Measurements from ENCODE around the gene CTXND1.
A peak's percentile ranks its signal among the peaks of the same experiment; 100 is the strongest.

The CTXND1 gene

DNA sequence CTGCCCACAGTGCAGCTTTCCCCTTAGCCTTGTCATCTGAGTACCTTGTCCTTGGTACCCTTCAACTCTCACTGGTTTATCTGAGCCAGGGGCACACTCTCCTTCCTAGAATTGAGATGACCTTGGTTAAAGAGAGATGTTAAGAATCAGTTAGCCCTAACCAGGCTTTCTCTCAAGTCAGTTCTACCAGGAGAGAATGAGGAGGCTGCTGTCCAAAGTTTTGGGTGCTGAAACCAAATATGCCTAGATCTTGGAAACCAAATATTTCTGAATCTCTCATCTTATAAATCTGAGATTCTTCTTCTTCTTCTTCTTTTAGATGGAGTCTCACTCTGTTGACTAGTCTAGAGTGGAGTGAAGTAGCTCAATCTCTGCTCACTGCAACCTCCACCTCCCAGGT, 12.0 kb upstream of the CTXND1 start:
- ChIA-PET CTCF (interaction anchor here (0.6 kb wide), 2 partner anchors 29 to 981 kb away, joined by 3 read pairs; no protein-coding TSS in a partner anchor), POLR2A (no interaction called here)
- H3K36me3 ChIP-seq (ENCODE audit: control insufficient read depth in 2 of 2, insufficient read depth in 1 of 2, low read length in 2 of 2), result no peaks in the 10 kb centered on the region
- no peak overlapping the region for H3K4me3 ChIP-seq (ENCODE audit: low read depth, low read length)
- no peaks in the 10 kb centered on the region for H3K4me1 ChIP-seq (ENCODE audit: control insufficient read depth, insufficient read depth, low read length)
- H3K9me3 ChIP-seq (ENCODE audit: control insufficient read depth, insufficient read depth, low read depth, low read length), result no peaks in the 10 kb centered on the region
- H3K27ac ChIP-seq (ENCODE audit: extremely low read depth, low read depth, low read length), result no peak overlapping the region
- TF ChIP-seq KLF8 (tag by site-specific recombination; IDR thresholded peaks at IDR 0.05), result no peak
- no peak for TF ChIP-seq ZNF10 (tag by site-specific recombination; IDR thresholded peaks at IDR 0.05)
- no peak for TF ChIP-seq ZNF658 (tag by site-specific recombination; IDR thresholded peaks at IDR 0.05)
- TF ChIP-seq BCL11A (tag by site-specific recombination; IDR thresholded peaks at IDR 0.05; ENCODE audit: low read depth), result no peak
- TF ChIP-seq, protein P1, sequence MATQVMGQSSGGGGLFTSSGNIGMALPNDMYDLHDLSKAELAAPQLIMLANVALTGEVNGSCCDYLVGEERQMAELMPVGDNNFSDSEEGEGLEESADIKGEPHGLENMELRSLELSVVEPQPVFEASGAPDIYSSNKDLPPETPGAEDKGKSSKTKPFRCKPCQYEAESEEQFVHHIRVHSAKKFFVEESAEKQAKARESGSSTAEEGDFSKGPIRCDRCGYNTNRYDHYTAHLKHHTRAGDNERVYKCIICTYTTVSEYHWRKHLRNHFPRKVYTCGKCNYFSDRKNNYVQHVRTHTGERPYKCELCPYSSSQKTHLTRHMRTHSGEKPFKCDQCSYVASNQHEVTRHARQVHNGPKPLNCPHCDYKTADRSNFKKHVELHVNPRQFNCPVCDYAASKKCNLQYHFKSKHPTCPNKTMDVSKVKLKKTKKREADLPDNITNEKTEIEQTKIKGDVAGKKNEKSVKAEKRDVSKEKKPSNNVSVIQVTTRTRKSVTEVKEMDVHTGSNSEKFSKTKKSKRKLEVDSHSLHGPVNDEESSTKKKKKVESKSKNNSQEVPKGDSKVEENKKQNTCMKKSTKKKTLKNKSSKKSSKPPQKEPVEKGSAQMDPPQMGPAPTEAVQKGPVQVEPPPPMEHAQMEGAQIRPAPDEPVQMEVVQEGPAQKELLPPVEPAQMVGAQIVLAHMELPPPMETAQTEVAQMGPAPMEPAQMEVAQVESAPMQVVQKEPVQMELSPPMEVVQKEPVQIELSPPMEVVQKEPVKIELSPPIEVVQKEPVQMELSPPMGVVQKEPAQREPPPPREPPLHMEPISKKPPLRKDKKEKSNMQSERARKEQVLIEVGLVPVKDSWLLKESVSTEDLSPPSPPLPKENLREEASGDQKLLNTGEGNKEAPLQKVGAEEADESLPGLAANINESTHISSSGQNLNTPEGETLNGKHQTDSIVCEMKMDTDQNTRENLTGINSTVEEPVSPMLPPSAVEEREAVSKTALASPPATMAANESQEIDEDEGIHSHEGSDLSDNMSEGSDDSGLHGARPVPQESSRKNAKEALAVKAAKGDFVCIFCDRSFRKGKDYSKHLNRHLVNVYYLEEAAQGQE (tag by site-specific recombination; IDR thresholded peaks at IDR 0.05), result peak; percentile 91
- TF ChIP-seq MZF1 (tag by site-specific recombination; IDR thresholded peaks at IDR 0.05; ENCODE audit: borderline replicate concordance), result no peak
- TF ChIP-seq ZNF416 (tag by site-specific recombination; IDR thresholded peaks at IDR 0.05), result no peak

- TF ChIP-seq GLI4 (tag by site-specific recombination; IDR thresholded peaks at IDR 0.05) (no peak), ZNF19 (tag by site-specific recombination; IDR thresholded peaks at IDR 0.05; ENCODE audit: low read depth) (no peak), ZBTB49 (tag by site-specific recombination; IDR thresholded peaks at IDR 0.05; ENCODE audit: low read depth) (no peak), ZBTB26 (tag by site-specific recombination; optimal IDR thresholded peaks at IDR 0.05) (no peak)
- Histone ChIP-seq H3K4me1 (ENCODE audit: control insufficient read depth, insufficient read depth, low read length) (no peaks in the 10 kb centered on the region), H3K9me3 (ENCODE audit: control insufficient read depth, insufficient read depth, low read depth, low read length) (no peaks in the 10 kb centered on the region), H3K4me3 (ENCODE audit: low read depth, low read length) (no peak overlapping the region), H3K27ac (ENCODE audit: extremely low read depth, low read depth, low read length) (no peak overlapping the region), H3K36me3 (ENCODE audit: control insufficient read depth in 2 of 2, insufficient read depth in 1 of 2, low read length in 2 of 2) (no peaks in the 10 kb centered on the region)
- ChIA-PET CTCF (no interaction called here), POLR2A (no interaction called here)
Observed at GRCh38 chr15:80260551-80260950, 8.5 kb upstream of the CTXND1 start.

DNA sequence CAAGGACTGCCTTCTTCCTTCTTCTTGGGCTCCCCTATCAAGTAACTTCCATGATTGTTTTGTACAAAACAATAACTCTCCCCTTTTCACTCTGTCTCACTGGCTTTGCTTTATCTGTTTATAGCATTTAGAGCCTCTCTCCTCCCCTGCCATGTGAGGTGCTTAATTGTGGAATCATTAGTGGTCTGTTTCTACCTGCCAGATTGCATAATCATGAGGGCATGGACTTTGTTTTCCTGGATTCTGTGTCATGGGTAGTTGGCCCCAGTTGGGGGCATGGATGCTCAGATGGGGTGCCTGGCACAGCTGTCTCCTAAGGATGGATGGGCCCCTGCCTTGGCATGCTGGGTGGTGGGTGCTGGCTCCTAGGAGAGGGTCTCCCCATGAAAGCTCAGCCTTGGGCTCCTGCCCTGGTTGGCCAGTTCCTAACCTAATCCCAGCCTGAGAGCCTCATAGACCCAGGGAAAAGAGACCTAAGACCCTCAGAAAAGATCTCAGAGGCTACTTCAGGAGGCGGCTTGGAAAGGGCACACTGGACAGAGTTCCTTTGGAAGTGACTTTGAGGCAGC, 8.0 kb upstream of the CTXND1 start:
- Histone ChIP-seq H3K4me1 (ENCODE audit: control insufficient read depth, insufficient read depth, low read length) (no peaks in the 10 kb centered on the region), H3K36me3 (ENCODE audit: control insufficient read depth in 2 of 2, insufficient read depth in 1 of 2, low read length in 2 of 2) (no peaks in the 10 kb centered on the region), H3K9me3 (ENCODE audit: control insufficient read depth, insufficient read depth, low read depth, low read length) (no peaks in the 10 kb centered on the region), H3K4me3 (ENCODE audit: low read depth, low read length) (no peak overlapping the region), H3K27ac (ENCODE audit: extremely low read depth, low read depth, low read length) (no peak overlapping the region)
- ChIA-PET CTCF (no interaction called here), POLR2A (no interaction called here)
- TF ChIP-seq ZNF626 (tag by site-specific recombination; IDR thresholded peaks at IDR 0.05) (no peak), ZNF146 (tag by site-specific recombination; IDR thresholded peaks at IDR 0.05) (no peak), ZNF549 (tag by site-specific recombination; IDR thresholded peaks at IDR 0.05) (no peak), ZNF585B (tag by site-specific recombination; IDR thresholded peaks at IDR 0.05) (no peak), ZNF132 (tag by site-specific recombination; IDR thresholded peaks at IDR 0.05; ENCODE audit: borderline replicate concordance) (no peak), ZNF76 (tag by site-specific recombination; IDR thresholded peaks at IDR 0.05; ENCODE audit: borderline replicate concordance, low read depth) (no peak), ZNF302 (tag by site-specific recombination; IDR thresholded peaks at IDR 0.05; ENCODE audit: low read depth) (no peak), ZNF140 (tag by site-specific recombination; IDR thresholded peaks at IDR 0.05) (no peak), ZNF660 (tag by site-specific recombination; IDR thresholded peaks at IDR 0.05) (no peak), ZNF701 (tag by site-specific recombination; IDR thresholded peaks at IDR 0.05) (no peak)
- TF ChIP-seq, protein P2, sequence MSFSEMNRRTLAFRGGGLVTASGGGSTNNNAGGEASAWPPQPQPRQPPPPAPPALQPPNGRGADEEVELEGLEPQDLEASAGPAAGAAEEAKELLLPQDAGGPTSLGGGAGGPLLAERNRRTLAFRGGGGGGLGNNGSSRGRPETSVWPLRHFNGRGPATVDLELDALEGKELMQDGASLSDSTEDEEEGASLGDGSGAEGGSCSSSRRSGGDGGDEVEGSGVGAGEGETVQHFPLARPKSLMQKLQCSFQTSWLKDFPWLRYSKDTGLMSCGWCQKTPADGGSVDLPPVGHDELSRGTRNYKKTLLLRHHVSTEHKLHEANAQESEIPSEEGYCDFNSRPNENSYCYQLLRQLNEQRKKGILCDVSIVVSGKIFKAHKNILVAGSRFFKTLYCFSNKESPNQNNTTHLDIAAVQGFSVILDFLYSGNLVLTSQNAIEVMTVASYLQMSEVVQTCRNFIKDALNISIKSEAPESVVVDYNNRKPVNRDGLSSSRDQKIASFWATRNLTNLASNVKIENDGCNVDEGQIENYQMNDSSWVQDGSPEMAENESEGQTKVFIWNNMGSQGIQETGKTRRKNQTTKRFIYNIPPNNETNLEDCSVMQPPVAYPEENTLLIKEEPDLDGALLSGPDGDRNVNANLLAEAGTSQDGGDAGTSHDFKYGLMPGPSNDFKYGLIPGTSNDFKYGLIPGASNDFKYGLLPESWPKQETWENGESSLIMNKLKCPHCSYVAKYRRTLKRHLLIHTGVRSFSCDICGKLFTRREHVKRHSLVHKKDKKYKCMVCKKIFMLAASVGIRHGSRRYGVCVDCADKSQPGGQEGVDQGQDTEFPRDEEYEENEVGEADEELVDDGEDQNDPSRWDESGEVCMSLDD (tag by site-specific recombination; IDR thresholded peaks at IDR 0.05), result no peak

All from HEK293 (cell line).